A549 (cell line): ENCODE results near the gene HEXB. TPM values are rescaled to one million over a fixed set of nuclear protein-coding genes. Genes with fewer than 3 reads are reported as not detected.

ENCODE experiments used
- ATAC-seq, 2 experiments: fragments of 200-7000 bp in 1 of 2; fragments of >200 bp in 1 of 2; cut with Nextera tagmentation in 1 of 2; cut with Tn5 transposase in 1 of 2; 3 replicates each; pipeline versions ENCODE4 v1.8.0 to v1.9.1; 2018 to 2020; ENCODE audit warnings: mild to moderate bottlenecking in 1 of 2, moderate library complexity in 1 of 2
- CTCF ChIA-PET: fragments of 300-600 bp; sonication (Branson Sonifier 250); formaldehyde crosslinking; extraction: SDS; loops from one replicate; lab custom pipeline; 2021; ENCODE audit warnings: antibody characterized with exemption, inconsistent platforms; lab: Yijun Ruan, JAX
- POLR2A ChIA-PET: fragments of 350-600 bp; formaldehyde crosslinking; extraction: SDS; loops from one replicate; lab custom pipeline; 2021; ENCODE audit warnings: antibody characterized with exemption, inconsistent platforms; lab: Yijun Ruan, JAX
- DNase-seq, 2 experiments: peaks; one replicate each; pipeline versions ENCODE4 v3.0.0 to v3.0.0-alpha.2; 2011 to 2016; ENCODE audit warnings: low read depth in 1 of 2, low spot score in 1 of 2
- FAIRE-seq: peaks from 2 replicates; lab custom pipeline; 2011; peaks lifted over from hg19 to GRCh38; lab: Jason Lieb, UNC
- H3K27ac ChIP-seq, 2 experiments: fragments of >200 bp; sonication (Bioruptor Twin); formaldehyde crosslinking; 3 replicates each; pipeline ENCODE4 v1.5.1; 2016 to 2017
- H3K4me1 ChIP-seq: fragments of >200 bp; sonication (Bioruptor Twin); formaldehyde crosslinking; 3 replicates; pipeline ENCODE4 v1.6.1; 2016
- H3K4me2 ChIP-seq: fragments of >200 bp; sonication (Bioruptor Twin); formaldehyde crosslinking; 3 replicates; pipeline ENCODE4 v1.6.1; 2016
- H3K4me3 ChIP-seq: fragments of >200 bp; sonication (Bioruptor Twin); formaldehyde crosslinking; 3 replicates; pipeline ENCODE4 v1.5.1; 2016
- H3K9me3 ChIP-seq: fragments of >200 bp; sonication (Bioruptor Twin); formaldehyde crosslinking; 3 replicates; pipeline ENCODE4 v1.6.1; 2016
- BHLHE40 ChIP-seq: IDR thresholded peaks from 2 replicates; pipeline ENCODE4 v1.6.1; 2012; ENCODE audit warnings: low read depth, low read length, inconsistent platforms
- CBX2 ChIP-seq: fragments of 200-600 bp; sonication (generic); IDR thresholded peaks from 2 replicates; pipeline ENCODE4 v1.6.1; 2016; ENCODE audit warnings: low read depth, mild to moderate bottlenecking, borderline replicate concordance
- CBX8 ChIP-seq: fragments of 200-600 bp; sonication (generic); IDR thresholded peaks from 2 replicates; pipeline ENCODE4 v1.6.1; 2016
- CEBPB ChIP-seq, 2 experiments: fragments of >200 bp in 1 of 2; sonication (Bioruptor Twin) in 1 of 2; formaldehyde crosslinking in 1 of 2; IDR thresholded peaks; 2 replicates each; pipeline ENCODE4 v1.6.1; 2012 to 2016
- CHD2 ChIP-seq: fragments of 150-350 bp; IDR thresholded peaks from 2 replicates; pipeline ENCODE4 v1.6.1; 2014; ENCODE audit warnings: low read length; ENCODE audit not compliant: partially characterized antibody
- CHD4 ChIP-seq: fragments of 200-600 bp; sonication (generic); IDR thresholded peaks from 2 replicates; pipeline ENCODE4 v1.6.1; 2016; ENCODE audit warnings: antibody characterized with exemption, mild to moderate bottlenecking, borderline replicate concordance
- EP300 ChIP-seq, 2 experiments: fragments of >200 bp; sonication (Bioruptor Twin); formaldehyde crosslinking; IDR thresholded peaks; 2 replicates in 1 of 2; 3 replicates in 1 of 2; pipeline ENCODE4 v1.6.1; 2016 to 2017
- FOSL2 ChIP-seq, 2 experiments: fragments of 450-650 bp in 1 of 2; fragments of >200 bp in 1 of 2; sonication (Bioruptor Twin) in 1 of 2; formaldehyde crosslinking; IDR thresholded peaks; 2 replicates each; pipeline versions ENCODE4 v1.5.0 to v1.6.1; 2016 to 2020; ENCODE audit warnings: mild to moderate bottlenecking in 1 of 2, moderate library complexity in 1 of 2
- FOXS1 ChIP-seq: fragments of 250-450 bp; sonication (Bioruptor Pico); IDR thresholded peaks from 2 replicates; pipeline ENCODE4 v1.5.0; 2020; ENCODE audit warnings: mild to moderate bottlenecking, moderate library complexity
- HEYL ChIP-seq: fragments of 250-450 bp; sonication (Bioruptor Pico); IDR thresholded peaks from 2 replicates; pipeline ENCODE4 v1.8.0; 2021; ENCODE audit warnings: mild to moderate bottlenecking, moderate library complexity
- HOXB5 ChIP-seq: fragments of 250-450 bp; sonication (Bioruptor Pico); IDR thresholded peaks from 2 replicates; pipeline ENCODE4 v1.5.0; 2020; ENCODE audit warnings: mild to moderate bottlenecking, moderate library complexity
- JUN ChIP-seq, 2 experiments: fragments of >200 bp; sonication (Bioruptor Twin); formaldehyde crosslinking; IDR thresholded peaks; 2 replicates in 1 of 2; 3 replicates in 1 of 2; pipeline ENCODE4 v1.6.1; 2016 to 2017
- JUNB ChIP-seq: fragments of >200 bp; sonication (Bioruptor Twin); formaldehyde crosslinking; IDR thresholded peaks from 2 replicates; pipeline ENCODE4 v1.6.1; 2016
- KDM5A ChIP-seq: fragments of 200-600 bp; sonication (generic); IDR thresholded peaks from 2 replicates; pipeline ENCODE4 v1.6.1; 2016; ENCODE audit warnings: antibody characterized with exemption, mild to moderate bottlenecking
- MYC ChIP-seq: IDR thresholded peaks from 2 replicates; pipeline ENCODE4 v1.6.1; 2012; ENCODE audit warnings: mild to moderate bottlenecking, inconsistent platforms, low read length, improper control_type of control experiment, borderline replicate concordance
- NFE2L2 ChIP-seq: fragments of 150-350 bp; conservative IDR thresholded peaks from 2 replicates; pipeline ENCODE4 v1.6.1; 2014; ENCODE audit warnings: low read length
- NR3C1 ChIP-seq: fragments of >200 bp; sonication (Bioruptor Twin); formaldehyde crosslinking; IDR thresholded peaks from 3 replicates; pipeline ENCODE4 v1.6.1; 2017
- PHF8 ChIP-seq: fragments of 200-600 bp; sonication (generic); IDR thresholded peaks from 2 replicates; pipeline ENCODE4 v1.6.1; 2016; ENCODE audit warnings: low read depth, mild to moderate bottlenecking, antibody characterized with exemption, moderate library complexity, borderline replicate concordance
- POLR2A ChIP-seq: IDR thresholded peaks from 2 replicates; pipeline ENCODE4 v1.6.1; 2012; ENCODE audit warnings: mild to moderate bottlenecking, low read length
- RAD21 ChIP-seq, 2 experiments: fragments of >200 bp in 1 of 2; sonication (Bioruptor Twin) in 1 of 2; formaldehyde crosslinking in 1 of 2; IDR thresholded peaks in 1 of 2; conservative IDR thresholded peaks in 1 of 2; 2 replicates in 1 of 2; 3 replicates in 1 of 2; pipeline ENCODE4 v1.6.1; 2012 to 2018; ENCODE audit warnings: inconsistent platforms in 1 of 2
- RNF2 ChIP-seq: fragments of 200-600 bp; sonication (generic); IDR thresholded peaks from 2 replicates; pipeline ENCODE4 v1.6.1; 2016; ENCODE audit warnings: low read depth, mild to moderate bottlenecking, antibody characterized with exemption, moderate library complexity, borderline replicate concordance
- SMC3 ChIP-seq: fragments of >200 bp; sonication (Bioruptor Twin); formaldehyde crosslinking; IDR thresholded peaks from 3 replicates; pipeline ENCODE4 v1.6.1; 2018; ENCODE audit warnings: inconsistent platforms
- TP53 ChIP-seq: fragments of 250-450 bp; sonication (Bioruptor Pico); IDR thresholded peaks from 2 replicates; pipeline ENCODE4 v1.5.0; 2021; ENCODE audit warnings: mild to moderate bottlenecking, moderate library complexity
- WGBS: methylation state at CpG from one replicate; pipeline ENCODE4 v1.1.6; 2017; ENCODE audit errors: missing lambda C conversion rate; 5-methylcytosine and 5-hydroxymethylcytosine counted together
- polyA plus RNA-seq, 4 experiments: library from polyadenylated mRNA; depleted of rRNA in 3 of 4; stranded (reverse); fragments of >200 nt; fragmentation: RNase III in 1 of 4; extraction: RNeasy Plus Mini Kit Qiagen cat#74134 plus additional on column Dnase treatment in 1 of 4; gene quantifications; 2 replicates in 3 of 4; 3 replicates in 1 of 4; pipeline ENCODE4 v1.2.3, GENCODE V29; 2011 to 2017
- TF ChIP-seq, protein P1 (sequence below): fragments of 250-450 bp; sonication (Bioruptor Pico); IDR thresholded peaks from 2 replicates; pipeline ENCODE4 v1.5.0; 2021; ENCODE audit warnings: mild to moderate bottlenecking, moderate library complexity, borderline replicate concordance
- TF ChIP-seq, protein P2 (sequence below): fragments of 450-650 bp; IDR thresholded peaks from 2 replicates; pipeline ENCODE4 v1.6.1; 2014; ENCODE audit warnings: antibody characterized with exemption
- TF ChIP-seq, protein P3 (sequence below): IDR thresholded peaks from 2 replicates; pipeline ENCODE4 v1.6.1; 2012
- TF ChIP-seq, protein P4 (sequence below): fragments of 150-350 bp; IDR thresholded peaks from 2 replicates; pipeline ENCODE4 v1.6.1; 2014; ENCODE audit warnings: low read depth, mild to moderate bottlenecking, low read length
- TF ChIP-seq, protein P5 (sequence below): fragments of >200 bp; sonication (Bioruptor Twin); formaldehyde crosslinking; IDR thresholded peaks from 3 replicates; pipeline ENCODE4 v1.6.1; 2016

Gene HEXB
- polyA plus RNA-seq, 2 of the 4 experiments (the other 2 are of a cell fraction) = 83.5 to 153 TPM

DNA sequence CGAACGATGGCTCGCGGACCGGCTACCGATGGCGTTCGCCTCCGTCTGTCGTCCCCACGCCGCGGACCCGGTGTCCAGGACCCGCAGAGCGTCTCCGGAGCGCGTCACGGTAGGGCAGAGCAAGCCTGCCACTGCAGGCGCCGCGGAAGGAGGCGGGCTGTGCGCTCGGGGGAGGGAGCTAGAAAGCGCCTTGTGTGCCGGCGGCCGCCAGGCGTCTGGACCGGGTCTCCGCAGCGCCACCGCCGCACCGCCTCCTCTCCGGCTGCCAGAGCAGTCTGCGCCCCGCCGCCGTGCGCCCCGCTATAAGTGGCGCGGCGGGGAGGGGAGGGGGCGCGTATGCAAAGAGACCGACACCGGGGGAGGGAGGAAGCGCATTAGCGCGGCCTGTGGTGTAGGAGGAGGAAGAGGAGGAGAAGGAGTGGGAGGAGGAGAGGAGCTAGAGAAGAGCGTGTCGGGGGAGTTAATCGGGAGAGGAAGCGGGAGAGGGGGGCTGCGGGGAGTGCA lies 44.5 kb upstream of the HEXB start, which contains the start of gene ENC1 (continued):
- TF ChIP-seq, protein P1, sequence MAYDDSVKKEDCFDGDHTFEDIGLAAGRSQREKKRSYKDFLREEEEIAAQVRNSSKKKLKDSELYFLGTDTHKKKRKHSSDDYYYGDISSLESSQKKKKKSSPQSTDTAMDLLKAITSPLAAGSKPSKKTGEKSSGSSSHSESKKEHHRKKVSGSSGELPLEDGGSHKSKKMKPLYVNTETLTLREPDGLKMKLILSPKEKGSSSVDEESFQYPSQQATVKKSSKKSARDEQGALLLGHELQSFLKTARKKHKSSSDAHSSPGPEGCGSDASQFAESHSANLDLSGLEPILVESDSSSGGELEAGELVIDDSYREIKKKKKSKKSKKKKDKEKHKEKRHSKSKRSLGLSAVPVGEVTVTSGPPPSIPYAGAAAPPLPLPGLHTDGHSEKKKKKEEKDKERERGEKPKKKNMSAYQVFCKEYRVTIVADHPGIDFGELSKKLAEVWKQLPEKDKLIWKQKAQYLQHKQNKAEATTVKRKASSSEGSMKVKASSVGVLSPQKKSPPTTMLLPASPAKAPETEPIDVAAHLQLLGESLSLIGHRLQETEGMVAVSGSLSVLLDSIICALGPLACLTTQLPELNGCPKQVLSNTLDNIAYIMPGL (CRISPR knock-in tag) = no peak; the same call in 1 of the 2 replicates
- peak; percentile 14; the same call in 1 of the 2 replicates for TF ChIP-seq RNF2
- TF ChIP-seq JUN (IDR thresholded peaks at IDR 0.05) = peak in 1 of 2 experiments; percentile 83; a peak in 4 of 5 replicates
- TF ChIP-seq CBX2 = no peak
- no peak for TF ChIP-seq NR3C1
- TF ChIP-seq HEYL (CRISPR knock-in tag) = no peak
- TF ChIP-seq, all 56 proteins: peak for 8

DNA sequence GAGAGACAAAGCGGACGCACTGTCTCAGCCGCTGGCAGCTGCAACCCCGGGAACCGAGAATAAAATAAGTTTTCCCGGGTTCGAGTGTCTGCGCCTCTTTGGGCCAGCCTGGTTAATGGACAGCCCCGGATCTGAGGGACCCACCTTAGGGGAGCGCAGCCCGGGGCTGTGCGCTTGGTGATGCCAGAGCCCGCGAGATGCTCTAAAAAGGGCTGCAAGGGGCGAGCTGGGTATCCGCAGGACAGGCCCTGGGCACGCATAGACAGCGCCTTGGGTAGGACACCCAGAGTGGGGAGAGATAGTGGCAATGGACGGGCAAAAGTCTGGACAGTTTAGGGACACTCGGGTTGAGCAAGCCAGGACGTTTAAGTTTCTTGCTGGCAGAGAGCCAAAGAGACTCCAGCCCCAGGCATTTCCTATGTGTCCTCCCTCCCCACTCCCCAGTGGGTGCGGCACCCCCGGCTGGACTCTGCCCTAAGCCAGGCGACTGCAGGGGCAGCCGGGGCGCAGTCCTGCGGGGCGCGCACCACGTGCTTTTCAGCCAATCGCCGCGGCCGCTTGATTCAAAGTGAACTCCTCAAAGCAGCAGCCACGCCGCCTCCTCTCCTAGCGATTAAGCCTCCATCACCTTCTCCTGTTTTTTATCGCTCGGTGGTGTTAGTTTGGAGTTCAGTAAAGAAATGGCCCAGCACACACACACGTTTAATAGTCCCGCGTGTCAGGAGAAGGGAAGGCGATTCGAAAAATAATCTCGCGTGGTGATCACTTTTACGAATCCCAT lies 43.9 kb upstream of the HEXB start:
- ChIA-PET CTCF (interaction anchor here (0.6 to 11.3 kb wide), 75 partner anchors 8 to 1050 kb away, joined by 3 to 141 read pairs (median 4); no protein-coding TSS in a partner anchor), POLR2A (interaction anchor here (0.6 to 2.7 kb wide), 27 partner anchors 10 to 796 kb away, joined by 3 to 47 read pairs (median 3); no protein-coding TSS in a partner anchor)
- peak; percentile 66 to 93 for DNase-seq
- Histone ChIP-seq H3K4me3 (peak overlapping the region; percentile 90), H3K4me2 (peak overlapping the region; percentile 91), H3K27ac (peak overlapping the region; percentile 92 to 94), H3K4me1 (peaks cover 40% of the 10 kb centered on the region), H3K9me3 (no peaks in the 10 kb centered on the region)
- peak; percentile 67 to 76 for ATAC-seq
- 2% methylated on average over 43 of the region's 47 CpGs for WGBS
- FAIRE-seq = no peak
- TF ChIP-seq SMC3 (0 out of 3 replicates have a peak, but pooled peaks have one; percentile 6), RNF2 (no peak), JUN (IDR thresholded peaks at IDR 0.05) (0 out of 5 replicates have a peak, but pooled peaks of 1 of the 2 experiments have one; percentile 49), KDM5A (no peak), FOSL2 (IDR thresholded peaks at IDR 0.05) (no peak), FOSL2 (CRISPR knock-in tag; IDR thresholded peaks at IDR 0.05) (no peak), CHD2 (no peak), TP53 (CRISPR knock-in tag) (no peak), FOXS1 (no peak), JUNB (no peak), RAD21 (conservative IDR thresholded peaks at IDR 0.05 in 1 of 2, IDR thresholded peaks at IDR 0.05 in 1 of 2) (0 out of 5 replicates have a peak, but pooled peaks of 1 of the 2 experiments have one; percentile 26), MYC (peak; percentile 91), EP300 (IDR thresholded peaks at IDR 0.05) (peak in 1 of 2 experiments; percentile 17; a peak in 1 of 5 replicates), CHD4 (no peak), NR3C1 (no peak), NFE2L2 (no peak), HOXB5 (CRISPR knock-in tag) (no peak), CBX8 (no peak), CEBPB (IDR thresholded peaks at IDR 0.05) (peak in 1 of 2 experiments; percentile 64; a peak in 3 of 4 replicates), POLR2A (0 out of 2 replicates have a peak, but pooled peaks have one; percentile 8), PHF8 (no peak), BHLHE40 (0 out of 2 replicates have a peak, but pooled peaks have one; percentile 28)
- TF ChIP-seq, protein P2, sequence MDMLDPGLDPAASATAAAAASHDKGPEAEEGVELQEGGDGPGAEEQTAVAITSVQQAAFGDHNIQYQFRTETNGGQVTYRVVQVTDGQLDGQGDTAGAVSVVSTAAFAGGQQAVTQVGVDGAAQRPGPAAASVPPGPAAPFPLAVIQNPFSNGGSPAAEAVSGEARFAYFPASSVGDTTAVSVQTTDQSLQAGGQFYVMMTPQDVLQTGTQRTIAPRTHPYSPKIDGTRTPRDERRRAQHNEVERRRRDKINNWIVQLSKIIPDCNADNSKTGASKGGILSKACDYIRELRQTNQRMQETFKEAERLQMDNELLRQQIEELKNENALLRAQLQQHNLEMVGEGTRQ = peak; percentile 87
- TF ChIP-seq, protein P3, sequence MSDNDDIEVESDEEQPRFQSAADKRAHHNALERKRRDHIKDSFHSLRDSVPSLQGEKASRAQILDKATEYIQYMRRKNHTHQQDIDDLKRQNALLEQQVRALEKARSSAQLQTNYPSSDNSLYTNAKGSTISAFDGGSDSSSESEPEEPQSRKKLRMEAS = peak; percentile 94
- TF ChIP-seq, protein P4, sequence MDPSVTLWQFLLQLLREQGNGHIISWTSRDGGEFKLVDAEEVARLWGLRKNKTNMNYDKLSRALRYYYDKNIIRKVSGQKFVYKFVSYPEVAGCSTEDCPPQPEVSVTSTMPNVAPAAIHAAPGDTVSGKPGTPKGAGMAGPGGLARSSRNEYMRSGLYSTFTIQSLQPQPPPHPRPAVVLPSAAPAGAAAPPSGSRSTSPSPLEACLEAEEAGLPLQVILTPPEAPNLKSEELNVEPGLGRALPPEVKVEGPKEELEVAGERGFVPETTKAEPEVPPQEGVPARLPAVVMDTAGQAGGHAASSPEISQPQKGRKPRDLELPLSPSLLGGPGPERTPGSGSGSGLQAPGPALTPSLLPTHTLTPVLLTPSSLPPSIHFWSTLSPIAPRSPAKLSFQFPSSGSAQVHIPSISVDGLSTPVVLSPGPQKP = no peak
- TF ChIP-seq, protein P1 (CRISPR knock-in tag) = no peak
- TF ChIP-seq, protein P5, sequence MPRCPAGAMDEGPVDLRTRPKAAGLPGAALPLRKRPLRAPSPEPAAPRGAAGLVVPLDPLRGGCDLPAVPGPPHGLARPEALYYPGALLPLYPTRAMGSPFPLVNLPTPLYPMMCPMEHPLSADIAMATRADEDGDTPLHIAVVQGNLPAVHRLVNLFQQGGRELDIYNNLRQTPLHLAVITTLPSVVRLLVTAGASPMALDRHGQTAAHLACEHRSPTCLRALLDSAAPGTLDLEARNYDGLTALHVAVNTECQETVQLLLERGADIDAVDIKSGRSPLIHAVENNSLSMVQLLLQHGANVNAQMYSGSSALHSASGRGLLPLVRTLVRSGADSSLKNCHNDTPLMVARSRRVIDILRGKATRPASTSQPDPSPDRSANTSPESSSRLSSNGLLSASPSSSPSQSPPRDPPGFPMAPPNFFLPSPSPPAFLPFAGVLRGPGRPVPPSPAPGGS = no peak; the same call in 1 of the 3 replicates
